ENCODE data around the gene CDC42BPB. TPM values are rescaled to one million over a fixed set of nuclear protein-coding genes. Genes with fewer than 3 reads are reported as not detected.
A peak's percentile ranks its signal among the peaks of the same experiment; 100 is the strongest.

The CDC42BPB gene
- total and polyA plus RNA-seq, 11 donors, result 31.1 to 124 (median 68.9) TPM

DNA sequence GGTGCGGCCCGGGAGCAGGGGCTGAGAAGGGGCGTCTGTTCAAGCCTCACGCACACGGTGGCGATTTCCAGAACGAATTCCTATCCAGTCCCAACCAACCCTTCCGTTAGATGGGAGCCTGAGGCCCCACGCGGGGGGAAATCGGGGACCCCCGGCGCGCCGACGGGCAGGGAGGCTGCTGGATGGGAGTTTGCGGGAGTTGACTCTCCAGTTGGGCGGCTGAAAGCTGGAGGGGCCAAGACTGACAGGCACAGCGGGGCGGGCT, 47.0 kb upstream of the CDC42BPB start:
- TF ChIP-seq, protein P1, sequence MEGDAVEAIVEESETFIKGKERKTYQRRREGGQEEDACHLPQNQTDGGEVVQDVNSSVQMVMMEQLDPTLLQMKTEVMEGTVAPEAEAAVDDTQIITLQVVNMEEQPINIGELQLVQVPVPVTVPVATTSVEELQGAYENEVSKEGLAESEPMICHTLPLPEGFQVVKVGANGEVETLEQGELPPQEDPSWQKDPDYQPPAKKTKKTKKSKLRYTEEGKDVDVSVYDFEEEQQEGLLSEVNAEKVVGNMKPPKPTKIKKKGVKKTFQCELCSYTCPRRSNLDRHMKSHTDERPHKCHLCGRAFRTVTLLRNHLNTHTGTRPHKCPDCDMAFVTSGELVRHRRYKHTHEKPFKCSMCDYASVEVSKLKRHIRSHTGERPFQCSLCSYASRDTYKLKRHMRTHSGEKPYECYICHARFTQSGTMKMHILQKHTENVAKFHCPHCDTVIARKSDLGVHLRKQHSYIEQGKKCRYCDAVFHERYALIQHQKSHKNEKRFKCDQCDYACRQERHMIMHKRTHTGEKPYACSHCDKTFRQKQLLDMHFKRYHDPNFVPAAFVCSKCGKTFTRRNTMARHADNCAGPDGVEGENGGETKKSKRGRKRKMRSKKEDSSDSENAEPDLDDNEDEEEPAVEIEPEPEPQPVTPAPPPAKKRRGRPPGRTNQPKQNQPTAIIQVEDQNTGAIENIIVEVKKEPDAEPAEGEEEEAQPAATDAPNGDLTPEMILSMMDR (IDR thresholded peaks at IDR 0.05), result no peak
- no peak for TF ChIP-seq POLR2A (IDR thresholded peaks at IDR 0.05)
- intact Hi-C loops (cut with DNase I), result loop anchor here in 9 of 10 donors (2.0 to 10.0 kb wide), 5 partner anchors 36 to 188 kb away; no protein-coding TSS in a partner anchor
- WGBS, 4 donors, result 6 to 8% (median 7%) methylated on average over 6 to 20 of the region's 20 CpGs
- ATAC-seq (no peak), DNase-seq (no peak)
- H3K4me1 ChIP-seq, result peaks cover 0 to 34% (median 22%) of the 10 kb centered on the region in 12 donors
- H3K36me3 ChIP-seq, result no peaks in the 10 kb centered on the region
- peak overlapping the region in 5 of 12 donors; percentile 22 to 43 (median 29) for H3K4me3 ChIP-seq
- no peaks in the 10 kb centered on the region for H3K9me3 ChIP-seq
- no peak overlapping the region for H3K27ac ChIP-seq
- peaks cover 17 to 59% (median 44%) of the 10 kb centered on the region in 9 donors for H3K27me3 ChIP-seq

DNA sequence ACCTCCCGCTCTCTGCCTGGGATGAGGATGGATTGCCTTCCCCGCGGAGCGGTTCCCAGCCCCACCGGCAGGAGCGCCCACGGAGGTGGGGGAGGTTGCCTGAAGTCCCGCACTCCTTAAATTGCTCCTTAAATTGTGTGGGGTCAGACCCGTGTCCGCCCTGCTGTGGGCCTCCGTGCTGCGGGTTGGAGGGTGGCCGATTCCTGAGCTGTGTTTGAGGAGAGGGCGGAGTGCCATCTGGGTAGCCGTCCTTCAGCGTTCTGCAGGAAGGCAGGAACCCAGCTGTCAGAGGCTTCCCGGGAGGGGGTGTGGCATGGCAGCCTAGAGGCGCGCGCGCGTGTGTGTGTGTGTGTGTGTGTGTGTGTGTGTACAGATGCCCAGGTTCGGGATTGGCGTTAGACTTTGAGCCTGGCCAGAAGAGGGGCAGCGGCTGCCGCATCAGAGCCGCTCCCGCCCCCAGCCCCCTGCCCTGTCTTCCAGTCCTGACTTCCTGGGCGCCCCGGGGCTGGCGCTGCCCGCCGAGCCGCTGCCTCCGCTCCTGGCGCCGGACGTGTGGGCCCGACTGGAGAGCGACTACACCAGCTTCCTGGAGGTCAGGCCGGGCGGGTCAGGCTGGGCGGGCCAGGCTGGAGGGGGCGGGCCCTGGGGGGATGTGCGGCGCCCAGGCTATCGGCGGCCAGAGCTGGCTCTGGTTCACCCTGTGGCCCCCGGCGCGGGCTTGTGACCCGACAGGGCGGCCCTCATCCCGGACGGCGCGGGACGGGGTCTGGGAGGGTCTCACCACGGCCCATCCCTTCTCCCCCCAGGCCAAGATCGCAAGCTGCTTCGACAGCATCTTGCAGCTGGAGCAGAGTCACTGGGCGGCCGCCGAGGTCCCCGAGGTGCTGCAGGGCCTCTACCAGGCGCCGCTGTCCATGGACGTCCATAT, 46.4 kb upstream of the CDC42BPB start:
- 6 to 9% (median 8%) methylated on average over 46 to 68 of the region's 68 CpGs for WGBS, 4 donors
- H3K36me3 ChIP-seq, result no peaks in the 10 kb centered on the region
- H3K4me1 ChIP-seq, result peaks cover 0 to 36% (median 22%) of the 10 kb centered on the region in 12 donors
- peak in 2 of 5 donors; percentile 68 to 77 for DNase-seq
- TF ChIP-seq, protein P1 (IDR thresholded peaks at IDR 0.05), result peak in 3 of 12 donors; percentile 10 to 17 (median 11)
- no peak for TF ChIP-seq POLR2A (IDR thresholded peaks at IDR 0.05)
- peak overlapping the region in 9 of 12 donors; percentile 15 to 43 (median 28) for H3K4me3 ChIP-seq
- H3K27ac ChIP-seq, result no peak overlapping the region
- intact Hi-C loops (cut with DNase I), result loop anchor here in 9 of 10 donors (2.0 to 10.0 kb wide), 5 partner anchors 37 to 189 kb away; no protein-coding TSS in a partner anchor
- peaks cover 17 to 65% (median 44%) of the 10 kb centered on the region in 9 donors for H3K27me3 ChIP-seq
- peak in 3 of 4 donors; percentile 43 to 68 (median 58) for ATAC-seq
- H3K9me3 ChIP-seq, result no peaks in the 10 kb centered on the region

DNA sequence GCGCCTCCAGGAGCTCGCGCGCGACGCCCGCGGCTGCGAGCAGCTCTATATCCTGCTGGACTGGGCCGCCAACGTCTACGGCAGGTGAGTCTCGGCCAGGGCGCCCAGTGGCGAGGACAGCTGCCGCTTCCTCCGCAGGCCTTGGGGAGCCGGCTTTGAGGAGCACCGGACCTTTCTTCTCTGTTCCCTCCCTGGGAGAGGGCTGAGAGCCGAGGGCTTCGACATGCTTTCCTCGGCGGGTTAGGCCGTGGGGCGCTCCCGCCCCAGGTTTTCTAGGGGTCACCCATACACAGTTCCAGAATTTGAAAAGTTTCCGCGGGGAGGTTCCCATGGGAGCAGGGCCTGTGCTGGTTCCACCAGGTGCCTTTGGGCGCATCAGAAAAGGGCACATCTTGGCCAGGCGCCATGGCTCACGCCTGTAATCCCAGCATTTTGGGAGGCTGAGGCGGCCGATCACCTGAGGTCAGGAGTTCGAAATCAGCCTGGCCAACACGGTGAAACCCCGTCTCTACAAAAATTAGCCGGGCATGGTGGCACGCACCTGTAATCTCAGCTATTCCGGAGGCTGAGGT, 45.4 kb upstream of the CDC42BPB start:
- Histone ChIP-seq H3K4me3 (peak overlapping the region in 6 of 12 donors; percentile 9 to 21 (median 18)), H3K4me1 (peaks cover 0 to 36% (median 22%) of the 10 kb centered on the region in 12 donors), H3K36me3 (no peaks in the 10 kb centered on the region), H3K27me3 (peaks cover 17 to 72% (median 44%) of the 10 kb centered on the region in 9 donors), H3K9me3 (no peaks in the 10 kb centered on the region), H3K27ac (no peak overlapping the region)
- intact Hi-C loops (cut with DNase I), result loop anchor here in 1 of 10 donors (10.0 kb wide), 1 partner anchor 82 kb away; no protein-coding TSS in a partner anchor
- WGBS, 4 donors, result 35 to 57% (median 43%) methylated on average over 17 to 39 of the region's 39 CpGs
- DNase-seq (no peak), ATAC-seq (no peak)
- no peak for TF ChIP-seq POLR2A (IDR thresholded peaks at IDR 0.05)
- TF ChIP-seq, protein P1 (IDR thresholded peaks at IDR 0.05), result no peak
